Karpas-422 (cell line): ENCODE results near the gene KCTD20. TPM values are rescaled to one million over a fixed set of nuclear protein-coding genes. Genes with fewer than 3 reads are reported as not detected.
A peak's percentile ranks its signal among the peaks of the same experiment; 100 is the strongest.
"Not testable (repeated sequence)": the region's sequence is repeated elsewhere in the genome, so short reads cannot be mapped to it uniquely, and the experiment has no call there.

Source experiments
- DNase-seq: peaks from one replicate; pipeline ENCODE4 v3.0.0-alpha.2; 2015
- H2AFZ ChIP-seq: fragments of 200-600 bp; sonication (generic); 2 replicates; pipeline ENCODE4 v1.6.1; 2014; ENCODE audit warnings: antibody characterized with exemption, low read length, mixed read lengths
- H3K27ac ChIP-seq: fragments of 200-600 bp; sonication (generic); 2 replicates; pipeline ENCODE4 v1.5.1; 2014; ENCODE audit warnings: mild to moderate bottlenecking, low read length, moderate library complexity
- H3K27me3 ChIP-seq: fragments of 200-600 bp; sonication (generic); 2 replicates; pipeline ENCODE4 v1.6.1; 2014; ENCODE audit warnings: low read length, mixed read lengths
- H3K36me3 ChIP-seq: fragments of 200-600 bp; sonication (generic); 2 replicates; pipeline ENCODE4 v1.6.1; 2014; ENCODE audit warnings: low read length, mixed read lengths; ENCODE audit not compliant: insufficient read depth
- H3K4me1 ChIP-seq: fragments of 200-600 bp; sonication (generic); 2 replicates; pipeline ENCODE4 v1.6.1; 2014; ENCODE audit warnings: mild to moderate bottlenecking, low read length, mixed read lengths
- H3K4me2 ChIP-seq: fragments of 200-600 bp; sonication (generic); 2 replicates; pipeline ENCODE4 v1.6.1; 2014; ENCODE audit warnings: low read length, low read depth, mild to moderate bottlenecking; ENCODE audit not compliant: poor library complexity, severe bottlenecking
- H3K4me3 ChIP-seq: fragments of 200-600 bp; sonication (generic); 2 replicates; pipeline ENCODE4 v1.5.1; 2014; ENCODE audit warnings: mild to moderate bottlenecking, antibody characterized with exemption, low read length, mixed read lengths
- H3K79me2 ChIP-seq: fragments of 200-600 bp; sonication (generic); 2 replicates; pipeline ENCODE4 v1.6.1; 2014; ENCODE audit warnings: mild to moderate bottlenecking, low read length, mixed read lengths
- H3K9ac ChIP-seq: fragments of 200-600 bp; sonication (generic); 2 replicates; pipeline ENCODE4 v1.6.0; 2014; ENCODE audit warnings: low read length
- H3K9me2 ChIP-seq: fragments of 200-600 bp; sonication (generic), shearing (Covaris generic); replicated peaks from 2 replicates; pipeline ENCODE4 v1.6.0; 2014; ENCODE audit warnings: mild to moderate bottlenecking, low read length, moderate library complexity; ENCODE audit not compliant: insufficient read depth
- H3K9me3 ChIP-seq: fragments of 300-700, 200-600 bp; sonication (generic); 2 replicates; pipeline ENCODE4 v1.6.1; 2014; ENCODE audit warnings: low read length, mixed read lengths
- H4K20me1 ChIP-seq: fragments of 200-600 bp; sonication (generic); 2 replicates; pipeline ENCODE4 v1.6.1; 2014; ENCODE audit warnings: mild to moderate bottlenecking, antibody characterized with exemption, low read length, low read depth; ENCODE audit not compliant: insufficient read depth
- total RNA-seq: library from RNA; depleted of rRNA; stranded (reverse); fragments of >200 nt; shearing (Covaris generic); gene quantifications from 2 replicates; pipeline ENCODE4 v1.2.3, GENCODE V29; 2014; ENCODE audit warnings: low replicate concordance; rRNA removed

Gene KCTD20
- total RNA-seq, result 71.4 and 94.5 TPM in 2 replicates

GRCh38 chr6:36442671-36443470 is at the start of gene KCTD20, which contains the start of gene PXT1:
TSS of gene KCTD20 (plus strand) at chr6:36443000. CDS start at chr6:36470098, 27,098 bp downstream.
TSS of gene PXT1 (minus strand) at chr6:36442854. CDS start at chr6:36426082, 16,772 bp downstream.
- DNase-seq, result peak; percentile 96
- Histone ChIP-seq H3K4me3 (peak within 1 kb of the TSS; percentile 81), H3K9me3 (no peaks in the 10 kb centered on the region), H3K4me1 (peaks cover 28% of the 10 kb centered on the region), H3K4me2 (peak within 1 kb of the TSS; percentile 82), H3K27ac (peak within 1 kb of the TSS; percentile 81), H3K27me3 (no peaks in the 10 kb centered on the region), H3K9ac (peak within 1 kb of the TSS; percentile 94), H3K79me2 (peaks cover 57% of the 10 kb centered on the region), H3K9me2 (no peaks in the 10 kb centered on the region), H2AFZ (peak within 1 kb of the TSS; percentile 77), H3K36me3 (peaks cover 23% of the 10 kb centered on the region), H4K20me1 (no peaks in the 10 kb centered on the region)

- Histone ChIP-seq H3K9me2 (no peaks in the 10 kb centered on the region), H3K9ac (no peak overlapping the region), H3K9me3 (no peaks in the 10 kb centered on the region), H4K20me1 (no peaks in the 10 kb centered on the region), H3K79me2 (no peaks in the 10 kb centered on the region), H3K36me3 (no peaks in the 10 kb centered on the region), H3K27ac (no peak overlapping the region), H3K4me1 (no peaks in the 10 kb centered on the region), H2AFZ (no peak overlapping the region), H3K4me2 (no peak overlapping the region), H3K4me3 (no peak overlapping the region), H3K27me3 (no peaks in the 10 kb centered on the region; the same call in 1 of the 2 replicates)
- DNase-seq, result no peak
Observed at GRCh38 chr6:36399970-36400369, 42.8 kb upstream of the KCTD20 start.

- no peaks in the 10 kb centered on the region for H3K79me2 ChIP-seq
- no peaks in the 10 kb centered on the region for H3K9me3 ChIP-seq
- H3K36me3 ChIP-seq, result no peaks in the 10 kb centered on the region
- no peak overlapping the region for H3K4me2 ChIP-seq
- no peaks in the 10 kb centered on the region for H3K9me2 ChIP-seq
- H3K27me3 ChIP-seq, result no peaks in the 10 kb centered on the region
- H3K4me1 ChIP-seq, result no peaks in the 10 kb centered on the region
- H2AFZ ChIP-seq, result no peak overlapping the region
- no peak overlapping the region for H3K27ac ChIP-seq
- no peak for DNase-seq
- no peaks in the 10 kb centered on the region for H4K20me1 ChIP-seq
- no peak overlapping the region for H3K4me3 ChIP-seq
- H3K9ac ChIP-seq, result no peak overlapping the region
Observed at GRCh38 chr6:36402481-36402880, 40.3 kb upstream of the KCTD20 start.

GRCh38 chr6:36404164-36404563 is 38.6 kb upstream of the KCTD20 start:
- no peak overlapping the region for H3K9ac ChIP-seq
- no peaks in the 10 kb centered on the region for H3K9me3 ChIP-seq
- no peak for DNase-seq
- no peak overlapping the region for H3K27ac ChIP-seq
- H2AFZ ChIP-seq, result no peak overlapping the region
- no peaks in the 10 kb centered on the region for H3K4me1 ChIP-seq
- no peak overlapping the region for H3K4me2 ChIP-seq
- H4K20me1 ChIP-seq, result no peaks in the 10 kb centered on the region
- no peaks in the 10 kb centered on the region for H3K79me2 ChIP-seq
- H3K27me3 ChIP-seq, result no peaks in the 10 kb centered on the region
- H3K9me2 ChIP-seq, result no peaks in the 10 kb centered on the region
- H3K36me3 ChIP-seq, result no peaks in the 10 kb centered on the region
- H3K4me3 ChIP-seq, result no peak overlapping the region

- not testable (repeated sequence) for H3K9ac ChIP-seq, H3K9me3 ChIP-seq, H3K79me2 ChIP-seq, H3K4me2 ChIP-seq, H3K4me3 ChIP-seq, H3K27me3 ChIP-seq, H3K36me3 ChIP-seq, H2AFZ ChIP-seq, H3K4me1 ChIP-seq, H4K20me1 ChIP-seq, H3K9me2 ChIP-seq, H3K27ac ChIP-seq, DNase-seq
Observed at GRCh38 chr6:36409718-36410117, 33.1 kb upstream of the KCTD20 start.

GRCh38 chr6:36413489-36414480 is 29.0 kb upstream of the KCTD20 start:
- Histone ChIP-seq H3K4me2 (no peak overlapping the region), H3K27ac (no peak overlapping the region), H3K4me3 (no peak overlapping the region), H3K9ac (no peak overlapping the region), H2AFZ (no peak overlapping the region), H3K4me1 (no peaks in the 10 kb centered on the region), H4K20me1 (no peaks in the 10 kb centered on the region), H3K9me3 (no peaks in the 10 kb centered on the region), H3K79me2 (no peaks in the 10 kb centered on the region), H3K36me3 (no peaks in the 10 kb centered on the region), H3K27me3 (no peaks in the 10 kb centered on the region), H3K9me2 (no peaks in the 10 kb centered on the region)
- no peak for DNase-seq

- no peak overlapping the region for H2AFZ ChIP-seq
Observed at GRCh38 chr6:36414481-36414880, 28.3 kb upstream of the KCTD20 start.

GRCh38 chr6:36418558-36418957 is 24.2 kb upstream of the KCTD20 start:
- Histone ChIP-seq H3K4me1 (peaks cover 9% of the 10 kb centered on the region), H3K4me3 (no peak overlapping the region), H2AFZ (no peak overlapping the region), H3K27me3 (no peaks in the 10 kb centered on the region), H3K9ac (no peak overlapping the region), H3K4me2 (no peak overlapping the region), H3K79me2 (no peaks in the 10 kb centered on the region), H3K27ac (no peak overlapping the region), H3K9me2 (no peaks in the 10 kb centered on the region), H3K9me3 (no peaks in the 10 kb centered on the region), H4K20me1 (no peaks in the 10 kb centered on the region), H3K36me3 (no peaks in the 10 kb centered on the region)
- no peak for DNase-seq

More at GRCh38 chr6:36414481-36414880, 28.3 kb upstream of the KCTD20 start:
- DNase-seq, result no peak
- Histone ChIP-seq H3K4me1 (no peaks in the 10 kb centered on the region), H3K9me3 (no peaks in the 10 kb centered on the region), H3K36me3 (no peaks in the 10 kb centered on the region), H3K4me3 (no peak overlapping the region), H4K20me1 (no peaks in the 10 kb centered on the region), H3K79me2 (no peaks in the 10 kb centered on the region), H3K4me2 (no peak overlapping the region), H3K27ac (no peak overlapping the region), H3K9me2 (no peaks in the 10 kb centered on the region), H3K9ac (no peak overlapping the region), H3K27me3 (no peaks in the 10 kb centered on the region)
